MV-4-11 (cell line): ENCODE results near the gene DENND1A.
"Not testable (repeated sequence)": the region's sequence is repeated elsewhere in the genome, so short reads cannot be mapped to it uniquely, and the experiment has no call there.

Source experiments
- DNase-seq: peaks from one replicate; lab custom pipeline; 2025; lab: John Stamatoyannopoulos, UW

Gene DENND1A

DNA sequence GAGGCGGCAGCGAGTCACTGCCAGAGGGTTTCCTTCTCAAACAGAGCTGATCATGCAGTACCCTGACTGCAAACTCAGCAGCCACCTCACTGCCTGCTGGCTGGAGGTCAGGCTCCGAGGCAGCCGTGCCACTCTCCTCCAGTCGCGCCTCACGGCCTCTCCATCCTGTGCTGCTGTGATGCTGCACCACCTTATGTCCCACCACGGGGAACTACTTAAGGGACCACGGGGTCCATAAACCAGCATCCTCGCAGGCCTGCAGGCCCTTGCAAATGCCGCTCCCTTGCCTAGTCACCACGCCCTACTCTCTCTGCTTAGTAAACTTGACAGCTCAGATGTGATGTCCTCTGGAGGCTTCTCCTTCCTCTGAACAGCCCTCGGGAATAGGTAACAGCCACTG is 474.7 kb downstream of the DENND1A start:
- no peak for DNase-seq

DNA sequence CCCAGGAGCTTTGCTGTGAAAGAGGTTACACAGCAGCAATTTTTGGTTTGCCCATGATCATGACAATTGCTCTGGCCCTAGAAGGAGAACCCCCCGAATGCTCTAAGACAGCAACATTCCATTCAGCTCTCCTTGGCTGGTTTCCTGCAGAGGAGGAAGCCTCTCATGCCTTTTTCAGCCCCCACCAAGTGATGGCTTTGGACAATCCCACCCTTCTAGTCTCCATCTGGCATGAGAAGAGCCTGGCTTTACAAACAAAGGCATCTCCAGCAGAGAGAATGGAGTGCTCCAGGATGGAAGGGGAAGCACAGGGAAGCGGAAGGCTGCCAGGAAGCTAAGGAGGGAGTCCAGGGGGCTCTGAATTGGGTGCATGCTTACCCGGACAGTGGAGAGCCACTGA is 475.6 kb downstream of the DENND1A start:
- no peak for DNase-seq

DNA sequence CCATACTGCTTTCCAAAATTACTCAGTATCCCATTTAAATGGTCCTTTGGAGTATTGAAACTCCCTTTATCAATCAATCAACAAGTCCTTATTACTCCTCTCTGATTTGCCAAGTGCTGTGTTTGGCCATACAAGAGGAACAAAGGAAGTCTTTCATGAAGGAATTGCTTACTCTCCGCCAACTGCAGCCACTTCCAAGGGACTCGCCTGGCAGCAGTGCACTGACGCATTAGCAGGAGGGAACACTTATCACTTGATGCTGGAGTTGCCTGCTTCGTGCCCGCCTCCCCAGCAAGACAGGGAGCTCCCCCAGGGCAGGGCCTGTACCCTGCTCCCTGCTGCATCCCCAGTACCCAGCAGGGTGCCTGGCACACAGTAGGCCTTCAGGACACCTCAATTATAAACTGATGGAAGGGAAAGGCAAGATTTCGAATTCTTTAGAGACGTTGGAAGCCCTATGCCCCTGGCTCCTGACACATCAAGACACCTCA is 476.1 kb downstream of the DENND1A start:
- DNase-seq: no peak

DNA sequence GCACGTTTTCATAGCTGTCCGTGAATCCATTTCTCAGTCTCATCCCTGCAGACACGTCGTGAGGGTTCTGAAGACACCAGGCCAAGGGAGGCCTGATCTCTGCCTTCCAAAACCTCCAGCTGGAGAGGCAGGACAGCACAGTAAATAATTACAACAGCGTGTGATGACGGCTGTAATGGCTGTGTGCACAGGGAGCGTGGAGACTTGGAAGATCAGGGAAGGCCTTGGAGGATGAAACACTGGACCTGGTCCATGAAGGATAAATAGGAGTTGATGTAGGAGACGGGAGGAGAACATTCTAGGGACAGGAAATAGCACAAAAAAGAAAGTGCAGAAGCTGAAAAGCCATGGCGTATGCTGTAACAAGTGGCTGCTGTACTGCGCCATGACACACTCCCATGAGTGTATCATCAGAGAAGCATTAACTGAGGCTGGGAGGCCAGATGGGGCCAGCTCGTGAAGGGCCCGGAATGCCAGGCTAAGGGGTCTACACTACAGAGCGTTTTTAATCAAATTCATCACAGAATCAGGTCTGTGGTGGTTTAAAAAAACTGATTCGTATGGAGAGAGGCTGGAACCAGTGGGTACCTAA is 476.8 kb downstream of the DENND1A start:
- no peak for DNase-seq

DNA sequence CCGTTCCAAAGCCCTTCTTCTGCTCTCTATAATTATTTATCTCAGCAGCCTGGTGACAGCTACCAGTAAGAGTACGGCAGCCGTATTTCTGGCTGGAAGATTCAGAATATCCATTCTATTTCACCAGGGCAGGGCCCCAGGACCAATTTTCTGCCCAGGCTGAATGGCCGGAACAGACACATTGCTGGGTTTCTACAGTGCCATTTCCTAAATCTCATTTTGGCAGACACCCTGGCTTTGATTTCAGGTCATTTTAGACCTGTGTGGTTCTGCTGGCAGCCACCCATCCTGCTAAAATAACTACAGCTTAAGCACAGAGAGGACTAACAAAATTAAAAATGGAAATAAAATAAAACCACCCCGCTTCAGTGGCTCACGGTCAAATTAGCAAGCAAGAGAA is 478.9 kb downstream of the DENND1A start:
- DNase-seq: no peak

DNA sequence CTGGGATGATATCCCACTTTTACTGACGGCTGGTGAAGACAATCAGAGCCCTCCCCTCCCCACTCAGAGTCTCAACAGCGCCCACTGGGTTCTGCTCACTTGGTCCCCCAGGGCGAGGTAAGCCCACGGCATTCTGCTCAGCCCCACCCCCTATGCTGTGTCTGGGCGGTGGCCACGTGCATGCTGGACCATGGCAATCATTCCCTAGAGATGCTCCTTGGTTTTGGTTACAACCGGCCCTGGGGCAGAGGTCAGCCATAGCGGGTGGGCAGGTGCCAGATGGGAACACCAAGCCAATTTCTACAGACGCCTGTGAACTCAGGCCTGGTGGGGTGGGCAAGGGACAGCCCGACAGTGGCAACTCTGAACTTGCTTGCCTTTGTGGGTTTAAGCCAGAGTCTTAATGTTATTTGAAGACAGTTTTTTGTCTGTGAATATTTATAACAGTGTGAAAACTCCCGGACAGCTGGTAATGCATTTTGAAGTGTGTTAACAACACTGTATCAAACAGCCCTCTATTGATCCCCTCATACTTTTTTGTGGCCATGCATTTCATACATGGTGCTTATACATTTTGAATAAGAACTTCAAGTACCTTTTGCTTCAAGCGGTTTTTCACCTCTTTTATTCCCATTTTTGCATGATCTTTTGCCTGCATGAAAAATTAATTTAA is 479.7 kb downstream of the DENND1A start:
- DNase-seq: no peak

DNA sequence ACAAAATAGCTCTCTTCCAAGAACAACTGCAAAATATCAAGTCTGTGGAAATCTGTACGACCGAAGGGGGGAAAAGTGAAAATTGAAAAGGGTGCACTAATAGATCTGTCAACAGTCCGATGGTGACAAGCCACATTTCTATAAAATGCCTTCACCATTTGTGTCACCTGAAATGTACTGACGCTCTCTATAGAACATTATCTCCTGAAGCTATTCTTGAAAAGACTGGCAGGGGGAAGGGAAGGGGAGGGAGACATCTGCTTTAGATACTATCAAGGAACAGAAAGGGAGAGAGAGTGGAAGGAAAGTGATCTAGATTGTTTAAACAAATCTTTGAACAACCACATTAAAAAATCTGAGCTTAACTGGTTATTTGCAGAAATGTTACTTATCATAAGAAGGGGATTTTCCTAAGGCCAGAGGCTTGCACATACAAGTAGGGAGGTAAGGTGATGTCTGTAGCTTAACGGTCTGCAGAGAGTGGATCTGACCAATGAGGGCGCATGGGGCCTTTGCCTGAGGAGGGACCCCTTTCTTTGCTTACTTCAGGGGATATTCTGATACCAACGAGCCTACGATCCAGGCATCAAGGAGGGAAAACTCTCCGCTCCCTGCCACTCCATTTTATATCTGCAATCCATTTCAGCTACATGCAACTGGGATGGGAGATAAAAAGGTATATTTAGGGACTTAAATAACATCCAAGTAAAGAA is 481.8 kb downstream of the DENND1A start:
- DNase-seq: no peak

DNA sequence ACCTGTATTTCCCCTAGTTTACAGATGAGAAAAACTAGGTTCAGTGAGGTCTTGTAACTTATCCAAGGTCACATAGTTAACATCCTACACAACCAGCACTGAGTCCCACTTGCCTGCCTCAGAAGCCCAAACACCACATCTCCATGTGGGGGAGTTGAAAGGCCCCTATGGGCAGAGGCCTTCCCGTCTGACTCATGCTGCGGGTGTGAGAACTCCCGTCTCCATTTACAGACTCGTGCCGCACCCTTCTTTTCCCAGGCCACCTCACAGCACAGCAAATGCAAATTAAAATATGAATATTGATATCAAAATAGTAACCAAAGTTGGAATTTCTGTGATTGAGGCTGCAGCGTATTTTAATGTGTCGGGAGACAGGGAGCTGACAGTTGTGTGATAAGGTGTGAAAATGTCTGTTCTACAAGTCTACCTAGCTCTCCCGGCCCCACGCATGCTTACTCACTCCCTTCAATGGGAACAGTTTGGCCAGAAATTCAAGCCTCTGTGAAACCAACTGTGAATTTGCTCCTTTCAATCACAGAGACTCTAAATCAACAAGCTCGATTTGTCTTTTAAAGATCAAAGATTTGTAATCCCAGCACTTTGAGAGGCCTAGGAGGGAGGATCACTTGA is 483.8 kb downstream of the DENND1A start:
- no peak for DNase-seq

DNA sequence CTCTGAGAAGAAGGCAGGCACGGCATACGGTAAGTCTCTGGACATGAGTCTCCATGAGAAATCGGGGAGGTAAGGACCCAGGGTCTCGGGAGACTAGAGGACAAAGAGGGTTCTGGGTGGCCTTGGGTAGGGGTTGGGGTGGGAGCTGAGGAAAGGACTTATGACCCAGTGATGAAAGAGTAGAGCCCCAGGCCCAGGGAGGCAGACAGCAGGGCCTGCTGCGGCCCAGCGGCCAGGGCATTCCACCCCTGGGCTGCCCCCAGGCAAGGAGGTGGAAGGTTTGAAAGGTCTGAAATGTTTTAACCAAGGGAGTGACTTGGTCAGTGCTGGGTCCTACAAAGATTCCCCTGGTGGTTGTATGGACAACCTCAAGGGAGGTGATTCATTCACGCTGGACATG is 484.8 kb downstream of the DENND1A start:
- no peak for DNase-seq

DNA sequence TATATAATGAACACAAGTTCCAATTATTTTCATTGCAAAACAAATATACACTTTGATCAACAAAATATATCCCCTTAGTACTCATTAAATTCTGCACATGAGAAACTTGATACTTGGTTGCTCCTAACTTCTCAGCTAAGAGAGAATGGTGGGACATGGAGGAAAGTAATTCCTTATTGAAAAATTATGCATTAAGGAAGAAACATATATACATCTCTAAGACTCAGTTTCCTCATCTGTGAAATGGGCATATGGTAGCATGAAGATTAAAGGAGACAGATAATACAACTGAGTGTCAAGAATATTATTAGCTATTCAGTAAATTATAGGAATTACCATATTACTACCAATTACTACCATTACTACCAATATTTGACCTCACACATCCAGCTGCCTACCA is 488.2 kb downstream of the DENND1A start:
- DNase-seq: no peak

DNA sequence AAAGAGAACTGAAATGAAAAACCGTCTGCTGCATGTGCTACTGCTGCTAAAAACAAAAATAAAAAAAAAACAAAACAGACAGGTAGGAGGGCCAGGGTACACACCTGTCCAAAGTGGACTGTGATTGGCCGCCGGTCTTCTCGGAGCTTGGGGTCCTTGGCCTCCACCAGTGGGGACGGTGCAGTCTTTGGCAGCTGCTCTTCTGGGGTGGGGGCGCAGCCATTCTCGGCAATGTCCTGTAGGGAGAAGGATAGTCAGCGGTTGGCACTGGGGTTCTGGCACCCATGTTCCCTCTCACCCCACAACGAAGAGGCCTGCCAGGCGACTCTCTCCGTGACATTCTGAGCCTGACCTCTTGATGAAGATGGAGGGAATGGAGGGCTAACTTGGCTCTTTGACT is 489.7 kb downstream of the DENND1A start:
- no peak for DNase-seq

DNA sequence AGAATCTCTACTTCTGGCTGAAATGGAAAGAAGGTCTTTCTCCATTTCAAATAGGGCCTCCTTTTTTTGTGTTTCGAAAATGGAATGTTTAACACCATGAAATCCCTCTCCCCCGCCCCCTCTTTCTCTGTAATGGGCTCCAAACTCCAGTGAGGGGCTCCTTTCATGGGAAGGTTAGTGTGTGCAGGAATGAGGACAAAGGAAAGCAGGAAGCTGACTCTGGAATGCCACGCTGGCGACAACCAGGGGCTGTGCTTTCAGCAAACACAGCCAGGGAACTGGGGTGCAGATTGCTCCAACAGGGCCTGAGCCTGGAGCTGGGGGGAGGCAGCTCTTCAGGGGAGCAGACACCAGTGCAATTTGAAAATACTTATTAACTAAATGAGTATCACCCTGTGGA is 491.1 kb downstream of the DENND1A start:
- no peak for DNase-seq

DNA sequence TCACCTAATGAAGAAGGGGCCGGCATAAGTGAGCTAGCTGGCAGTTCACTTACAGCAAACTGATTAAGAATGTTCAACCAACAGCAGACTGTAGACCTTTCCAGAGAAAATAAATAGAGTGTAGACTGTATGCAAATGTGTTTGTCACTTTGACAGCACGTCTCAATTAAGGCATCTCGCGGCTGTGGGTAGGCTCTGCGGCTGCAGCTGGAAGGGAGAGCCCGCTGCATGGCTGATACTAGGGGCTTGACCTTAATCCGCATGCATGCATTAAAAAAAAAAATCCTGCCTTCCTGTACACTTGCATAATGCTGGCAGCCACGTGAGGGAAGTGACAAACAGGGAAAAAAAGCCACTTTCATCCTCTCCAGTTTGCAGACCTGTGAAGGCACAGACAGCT is 491.6 kb downstream of the DENND1A start:
- DNase-seq: peak; percentile 73

DNA sequence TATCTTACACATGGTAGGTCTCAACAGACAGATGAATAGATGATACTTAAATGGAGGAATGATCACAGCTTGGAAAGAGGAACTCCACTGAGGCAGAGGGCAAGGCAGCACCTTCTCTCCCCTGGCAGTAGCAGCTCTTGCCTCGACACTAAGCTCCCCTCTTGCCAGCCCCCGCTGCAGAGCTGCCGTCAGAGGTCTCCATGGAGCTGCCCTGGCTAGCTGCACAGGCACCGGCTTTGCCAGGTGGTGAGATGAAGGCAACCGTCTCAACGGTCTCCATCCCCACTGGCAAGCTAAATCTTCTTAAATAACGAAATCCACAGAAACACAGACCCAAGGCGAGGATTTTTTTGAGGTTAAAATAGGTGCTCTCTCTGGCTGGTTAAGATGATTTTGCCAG is 492.7 kb downstream of the DENND1A start:
- DNase-seq: no peak

DNA sequence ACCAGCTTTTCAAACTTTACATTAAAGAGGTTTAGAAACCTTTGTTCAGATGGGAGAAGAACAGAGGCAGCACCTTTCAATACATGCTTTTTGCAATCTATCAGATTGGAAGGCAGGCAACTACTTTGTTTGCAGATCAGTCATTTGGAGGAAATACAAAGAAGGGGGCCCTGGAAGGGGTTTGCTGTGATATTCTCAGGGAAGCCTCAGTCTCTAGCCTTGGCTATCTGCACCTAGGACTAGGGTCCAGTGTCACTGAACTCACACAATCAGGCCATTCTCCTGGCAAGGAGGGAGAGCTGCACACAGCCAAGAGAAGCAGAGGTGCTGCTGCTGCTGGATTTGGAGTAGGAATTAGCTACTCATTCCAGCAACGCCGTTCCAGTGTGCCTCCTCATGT is 494.5 kb downstream of the DENND1A start:
- no peak for DNase-seq

DNA sequence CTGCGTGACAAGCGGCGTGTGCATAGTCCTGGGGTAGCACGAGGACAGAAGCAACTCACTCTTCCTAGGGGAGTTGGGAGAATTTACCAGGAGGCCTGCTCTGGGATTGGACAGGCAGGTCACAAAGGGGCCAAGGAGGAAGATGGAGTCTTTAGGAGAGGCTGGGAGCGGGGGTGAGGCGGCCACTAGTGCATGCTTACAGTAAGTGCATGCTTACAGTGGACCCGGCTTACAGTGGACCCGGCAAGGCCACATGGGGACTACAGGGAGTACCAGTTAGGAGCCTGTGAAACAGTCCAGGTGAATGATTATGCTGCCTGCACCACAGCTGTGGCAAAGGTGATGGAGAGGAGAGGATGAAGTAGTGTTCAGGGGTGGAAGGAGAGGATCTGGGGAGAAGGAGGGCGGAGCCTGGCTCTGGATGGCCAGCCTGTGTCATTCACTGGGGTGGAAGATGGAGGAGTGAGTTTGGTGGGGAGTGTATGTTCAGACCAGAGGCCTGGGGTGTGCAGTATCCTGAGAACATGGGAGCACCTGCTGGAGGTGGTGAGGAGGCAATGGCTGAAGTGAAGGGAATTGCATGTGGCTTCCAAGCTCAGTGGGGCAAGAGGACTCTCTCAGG is 495.2 kb downstream of the DENND1A start:
- no peak for DNase-seq

DNA sequence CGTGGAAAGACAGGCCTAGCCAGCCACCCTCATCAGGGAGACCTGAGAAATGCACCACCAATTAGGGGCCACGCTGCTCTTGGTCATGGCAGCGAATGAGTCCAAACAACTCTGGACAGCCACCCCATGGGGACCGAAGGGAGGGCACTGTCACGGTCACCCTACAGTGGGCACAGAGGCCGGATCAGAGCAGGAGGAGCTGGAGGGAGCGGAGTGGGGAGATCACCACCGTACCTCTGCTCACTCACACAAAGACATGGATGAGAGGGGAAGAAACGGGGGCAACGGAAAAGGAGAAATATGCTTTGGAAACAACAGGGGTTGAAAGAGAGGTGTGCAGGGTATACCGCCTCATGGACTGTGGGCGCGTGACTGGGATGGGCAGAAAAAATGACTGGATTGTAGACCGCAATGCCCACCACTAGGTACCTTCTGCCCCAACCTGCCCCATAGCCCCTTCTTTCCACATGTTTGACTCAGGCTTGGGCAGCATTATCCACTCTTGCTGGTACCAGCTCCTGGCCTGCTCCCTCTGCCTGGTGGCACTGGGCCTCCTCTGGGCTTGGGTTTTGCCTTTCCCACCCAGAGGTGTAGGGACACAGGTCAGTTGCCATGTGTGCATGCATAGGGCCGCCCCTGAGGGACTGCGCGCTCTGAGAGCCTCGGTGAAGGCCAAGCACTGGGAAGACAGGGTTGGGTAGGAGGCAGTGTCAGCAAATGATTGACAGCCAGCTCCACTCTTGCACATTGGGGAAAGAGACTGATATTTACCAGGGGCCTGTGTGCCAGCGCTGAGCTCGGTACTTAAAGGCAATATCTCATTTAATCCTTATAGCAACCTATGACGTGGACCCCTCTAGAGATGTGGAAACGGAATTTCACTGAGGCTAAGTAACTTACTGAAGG is 497.3 kb downstream of the DENND1A start:
- DNase-seq: no peak

DNA sequence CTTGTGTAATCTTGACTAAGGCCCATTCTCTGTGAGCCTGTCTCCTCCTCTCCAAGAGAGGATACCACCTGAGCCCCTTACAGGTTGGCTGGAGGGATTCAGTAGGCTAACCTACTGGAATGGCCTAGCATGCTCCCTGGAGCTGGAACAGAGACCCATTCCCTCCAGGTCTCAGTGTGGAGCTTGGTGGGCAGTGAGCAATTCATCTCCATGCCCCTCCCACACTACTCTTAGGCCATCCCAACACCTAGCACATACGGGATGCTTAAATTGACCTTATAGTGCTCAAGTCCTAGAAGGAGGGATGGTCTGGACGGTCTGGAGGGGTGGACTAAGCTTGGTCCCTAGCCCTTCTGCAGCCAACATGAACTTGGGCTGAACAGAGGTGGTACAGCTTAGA is 498.3 kb downstream of the DENND1A start:
- no peak for DNase-seq

DNA sequence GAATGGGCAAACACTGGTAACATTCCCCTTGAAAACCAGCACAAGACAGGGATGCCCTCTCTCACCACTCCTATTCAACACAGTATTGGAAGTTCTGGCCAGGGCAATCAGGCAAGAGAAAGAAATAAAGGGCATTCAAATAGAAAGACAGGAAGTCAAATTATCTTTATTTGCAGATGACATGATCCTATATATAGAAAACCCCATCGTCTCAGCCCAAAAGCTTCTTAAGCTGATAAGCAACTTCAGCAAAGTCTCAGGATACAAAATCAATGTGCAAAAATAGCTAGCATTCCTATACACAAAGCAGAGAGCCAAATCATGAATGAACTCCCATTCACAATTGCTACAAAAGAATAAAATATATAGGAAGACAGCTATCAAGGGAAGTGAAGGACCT is 501.5 kb downstream of the DENND1A start:
- not testable (repeated sequence) for DNase-seq

DNA sequence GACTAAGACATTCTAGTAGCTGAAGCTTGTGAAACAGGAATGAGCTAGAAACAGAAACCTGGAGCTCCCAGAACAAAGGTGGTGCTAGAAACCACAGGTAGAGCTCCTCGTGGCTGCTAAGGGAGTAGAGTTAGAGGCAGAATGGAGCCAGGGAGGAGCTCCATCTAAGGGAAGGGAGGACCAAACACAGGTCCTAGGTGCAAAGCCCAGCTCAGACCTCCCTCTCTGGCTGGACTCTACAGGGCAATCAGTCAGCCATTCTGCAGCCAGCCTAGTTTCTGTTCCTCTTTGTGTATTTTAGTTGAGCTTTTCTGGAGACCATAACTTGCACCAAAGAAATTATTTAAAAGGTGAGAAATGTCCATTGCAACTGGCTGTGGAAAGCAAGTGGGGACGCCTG is 503.5 kb downstream of the DENND1A start:
- peak; percentile 48 for DNase-seq

DNA sequence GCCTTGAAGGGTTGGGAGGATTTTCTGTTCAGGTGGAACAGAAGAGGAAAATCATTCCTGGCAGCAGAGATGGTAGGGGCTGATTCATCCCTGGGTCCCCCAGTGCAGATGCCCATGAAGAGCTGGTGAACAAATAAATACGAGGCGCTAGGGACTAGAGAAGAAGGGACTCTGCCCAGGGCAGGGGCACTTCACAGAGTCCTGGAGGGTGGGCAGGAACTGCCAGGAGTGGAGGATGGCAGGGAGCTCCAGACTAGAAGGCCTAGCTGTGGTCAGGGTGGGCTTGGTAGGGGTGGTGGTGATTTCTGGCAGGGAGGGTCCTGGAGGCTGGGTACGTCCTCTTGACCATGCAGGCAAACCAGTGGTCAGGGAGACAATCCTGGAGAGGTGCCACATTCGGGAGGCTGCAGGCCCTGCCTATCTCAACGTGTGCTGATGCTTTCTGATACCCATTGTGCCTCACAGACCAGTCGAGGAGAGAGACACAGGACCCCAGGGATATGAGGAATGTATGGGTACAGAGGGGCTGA is 504.0 kb downstream of the DENND1A start:
- no peak for DNase-seq
